SK-N-MC (cell line): ENCODE data around the gene MEA1.

Experiments
- DNase-seq: peaks from one replicate; pipeline ENCODE4 v3.0.0-alpha.2; 2011; ENCODE audit warnings: low read depth, low spot score
- H3K27ac ChIP-seq: fragments of 200-600 bp; sonication (generic); 2 replicates; pipeline ENCODE4 v1.5.1; 2016; ENCODE audit warnings: mixed run types
- H3K36me3 ChIP-seq: fragments of 200-600 bp; sonication (generic); 2 replicates; pipeline ENCODE4 v1.6.1; 2017; ENCODE audit warnings: antibody characterized with exemption, low read length, mixed read lengths; ENCODE audit not compliant: insufficient read depth
- H3K4me3 ChIP-seq: fragments of 200-600 bp; sonication (generic); 2 replicates; pipeline ENCODE4 v1.5.1; 2016
- H3K9ac ChIP-seq: fragments of 200-600 bp; sonication (generic); 2 replicates; pipeline ENCODE4 v1.8.0; 2017; ENCODE audit warnings: mixed run types, mixed read lengths; ENCODE audit not compliant: insufficient read length
- H3K9me3 ChIP-seq: fragments of 200-600 bp; sonication (generic); 2 replicates; pipeline ENCODE4 v1.6.1; 2017; ENCODE audit warnings: low read depth, mild to moderate bottlenecking, antibody characterized with exemption, low read length, moderate library complexity, mixed read lengths
- EZH2 ChIP-seq: fragments of 200-600 bp; sonication (generic); IDR thresholded peaks from one replicate; pipeline ENCODE4 v1.6.1; 2017; ENCODE audit warnings: antibody characterized with exemption
- FOXP2 ChIP-seq: optimal IDR thresholded peaks from 2 replicates; pipeline ENCODE3; 2011; ENCODE audit warnings: mild to moderate bottlenecking, moderate library complexity; ENCODE audit not compliant: insufficient read depth; ENCODE audit errors: extremely low read length, control extremely low read depth
- POLR2AphosphoS5 ChIP-seq: IDR thresholded peaks from 2 replicates; pipeline ENCODE4 v1.6.1; 2012; ENCODE audit warnings: mild to moderate bottlenecking, low read depth, low read length, borderline replicate concordance

Gene MEA1

GRCh38 chr6:43035495-43036194 is 21.9 kb upstream of the MEA1 start:
- Histone ChIP-seq H3K9ac (no peak overlapping the region), H3K4me3 (no peak overlapping the region), H3K36me3 (peaks cover 44% of the 10 kb centered on the region), H3K9me3 (no peaks in the 10 kb centered on the region), H3K27ac (no peak overlapping the region)
- TF ChIP-seq EZH2 (no peak), FOXP2 (no peak), POLR2AphosphoS5 (no peak)
- DNase-seq = no peak

- no peak for TF ChIP-seq EZH2
- TF ChIP-seq POLR2AphosphoS5 = no peak
- no peak for TF ChIP-seq FOXP2
- no peaks in the 10 kb centered on the region for H3K9me3 ChIP-seq
- DNase-seq = no peak
- no peak overlapping the region for H3K9ac ChIP-seq
- peaks cover 53% of the 10 kb centered on the region for H3K36me3 ChIP-seq
- H3K4me3 ChIP-seq = no peak overlapping the region
- no peak overlapping the region for H3K27ac ChIP-seq
Measured at GRCh38 chr6:43034190-43034525, 20.4 kb upstream of the MEA1 start.

- TF ChIP-seq POLR2AphosphoS5 (no peak), EZH2 (no peak), FOXP2 (no peak)
- H3K36me3 ChIP-seq = peaks cover 55% of the 10 kb centered on the region
- no peak overlapping the region for H3K27ac ChIP-seq
- no peak overlapping the region for H3K9ac ChIP-seq
- no peak for DNase-seq
- H3K9me3 ChIP-seq = no peaks in the 10 kb centered on the region
- no peak overlapping the region for H3K4me3 ChIP-seq
Measured at GRCh38 chr6:43033496-43034189, 19.9 kb upstream of the MEA1 start.

GRCh38 chr6:43032326-43032725 is 18.6 kb upstream of the MEA1 start:
- H3K36me3 ChIP-seq = peaks cover 61% of the 10 kb centered on the region
- H3K9me3 ChIP-seq = no peaks in the 10 kb centered on the region

GRCh38 chr6:43029120-43029519 is 15.4 kb upstream of the MEA1 start:
- TF ChIP-seq EZH2 = no peak
- no peak for TF ChIP-seq FOXP2
- TF ChIP-seq POLR2AphosphoS5 = no peak
- Histone ChIP-seq H3K9me3 (no peaks in the 10 kb centered on the region), H3K27ac (no peak overlapping the region), H3K9ac (no peak overlapping the region), H3K4me3 (no peak overlapping the region), H3K36me3 (peaks cover 79% of the 10 kb centered on the region)
- DNase-seq = no peak

More at GRCh38 chr6:43032326-43032725, 18.6 kb upstream of the MEA1 start:
- no peak for TF ChIP-seq FOXP2
- TF ChIP-seq POLR2AphosphoS5 = no peak
- no peak for TF ChIP-seq EZH2
- H3K4me3 ChIP-seq = no peak overlapping the region
- DNase-seq = no peak
- H3K27ac ChIP-seq = no peak overlapping the region
- no peak overlapping the region for H3K9ac ChIP-seq

- no peak overlapping the region for H3K4me3 ChIP-seq
- DNase-seq = no peak
- no peaks in the 10 kb centered on the region for H3K9me3 ChIP-seq
- no peak for TF ChIP-seq EZH2
- no peak for TF ChIP-seq FOXP2
- no peak for TF ChIP-seq POLR2AphosphoS5
- H3K27ac ChIP-seq = no peak overlapping the region
- peaks cover 68% of the 10 kb centered on the region for H3K36me3 ChIP-seq
- no peak overlapping the region for H3K9ac ChIP-seq
Measured at GRCh38 chr6:43026365-43026764, 12.6 kb upstream of the MEA1 start.

GRCh38 chr6:43024436-43024835 is 10.7 kb upstream of the MEA1 start:
- DNase-seq = no peak
- H3K9me3 ChIP-seq = no peaks in the 10 kb centered on the region
- TF ChIP-seq POLR2AphosphoS5 (no peak), EZH2 (no peak), FOXP2 (no peak)
- H3K27ac ChIP-seq = no peak overlapping the region
- H3K36me3 ChIP-seq = peaks cover 72% of the 10 kb centered on the region
- no peak overlapping the region for H3K9ac ChIP-seq
- H3K4me3 ChIP-seq = no peak overlapping the region

GRCh38 chr6:43021270-43022047 is 7.7 kb upstream of the MEA1 start, which contains the start of gene RRP36:
RRP36 (plus strand) TSS chr6:43021623; CDS start chr6:43021655, 32 bp downstream.
- peak within 1 kb of the TSS; percentile 94 for H3K27ac ChIP-seq
- H3K4me3 ChIP-seq = peak within 1 kb of the TSS; percentile 97
- no peak for DNase-seq
- TF ChIP-seq FOXP2 = no peak
- peak; percentile 91 for TF ChIP-seq POLR2AphosphoS5
- H3K9me3 ChIP-seq = no peaks in the 10 kb centered on the region
- peak within 1 kb of the TSS; percentile 92 for H3K9ac ChIP-seq
- H3K36me3 ChIP-seq = peaks cover 69% of the 10 kb centered on the region
